HS-27A (cell line): ENCODE data around the gene CD69.
"Not testable (repeated sequence)": the region's sequence is repeated elsewhere in the genome, so short reads cannot be mapped to it uniquely, and the experiment has no call there.

Experiments used
- DNase-seq: peaks from one replicate; pipeline ENCODE4 v3.0.0-alpha.2; 2012; ENCODE audit warnings: low read depth, missing footprints

Gene CD69

DNA sequence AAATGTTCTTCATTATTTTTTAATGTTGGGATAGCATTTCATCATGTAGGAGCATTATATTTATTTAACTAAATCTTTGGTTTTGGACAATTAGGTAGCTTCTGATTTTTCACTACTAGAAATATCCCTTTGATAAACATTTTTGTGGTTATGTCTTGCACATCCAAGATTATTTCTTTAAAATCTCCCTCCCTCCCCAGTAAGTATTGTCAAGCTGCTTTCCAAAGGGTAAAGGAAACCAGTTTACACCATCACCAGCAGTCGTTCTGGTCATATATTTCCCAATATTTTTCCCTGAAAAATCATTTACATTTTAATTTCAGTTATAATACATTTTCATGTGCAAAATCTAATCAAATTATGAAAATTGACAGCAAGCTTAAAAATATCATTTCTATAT, 11.1 kb downstream of the CD69 start:
- no peak for DNase-seq

DNA sequence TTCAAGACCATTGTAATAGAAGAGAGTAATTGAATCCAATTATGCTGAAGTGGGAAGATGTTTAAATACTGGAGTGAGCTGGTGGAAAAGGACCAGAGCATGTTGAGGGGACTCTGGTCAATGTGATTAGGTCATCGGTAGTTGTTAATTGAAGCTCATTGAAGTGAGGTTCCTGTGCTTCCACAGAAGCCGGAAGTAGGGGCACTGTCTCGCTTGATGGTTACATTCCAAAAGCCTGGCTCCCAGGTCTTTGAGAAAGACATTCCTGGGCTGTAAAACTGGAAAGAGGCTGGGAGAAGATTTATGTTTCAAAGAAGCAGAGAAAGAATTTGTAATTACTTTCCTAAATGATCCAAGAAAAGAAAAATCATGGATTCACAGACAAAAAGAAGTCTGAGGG, 15.5 kb downstream of the CD69 start:
- DNase-seq, result no peak

DNA sequence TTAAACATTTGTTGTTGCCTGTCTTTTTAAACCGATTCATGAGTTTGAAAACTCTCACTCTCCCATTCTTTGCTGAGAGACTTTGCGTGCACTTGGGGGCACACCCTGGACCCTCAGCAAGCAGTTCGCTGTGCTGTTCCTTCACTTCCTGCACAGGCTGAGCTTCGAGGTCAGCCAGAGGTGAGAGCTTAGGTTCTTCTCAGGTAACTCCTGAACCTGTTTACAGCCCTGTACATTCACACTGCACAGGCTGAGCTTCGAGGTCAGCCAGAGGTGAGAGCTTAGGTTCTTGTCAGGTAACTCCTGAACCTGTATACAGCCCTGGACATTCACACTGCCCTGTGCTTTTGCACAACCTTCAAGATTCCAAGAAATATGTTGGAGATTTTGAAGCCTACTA, 18.0 kb downstream of the CD69 start:
- no peak for DNase-seq

DNA sequence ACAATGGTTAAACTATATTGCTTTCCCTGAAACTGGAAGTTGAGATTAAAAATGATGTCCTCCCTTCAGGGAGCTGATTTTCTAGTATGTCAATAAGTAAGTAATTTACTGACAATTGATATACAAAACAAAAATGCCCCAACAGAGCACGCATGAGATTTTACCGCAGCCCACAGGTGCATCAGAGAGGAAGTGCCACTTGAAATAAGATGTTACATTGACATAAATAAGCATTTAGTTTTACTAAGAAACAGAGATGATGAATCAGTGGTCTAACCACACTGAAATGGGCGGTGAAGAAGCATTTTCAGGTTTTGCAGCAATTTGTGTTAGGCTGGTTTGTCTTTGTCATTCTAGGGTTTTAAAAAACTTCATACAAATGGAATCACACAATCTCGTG, 19.0 kb downstream of the CD69 start:
- DNase-seq, result no peak

DNA sequence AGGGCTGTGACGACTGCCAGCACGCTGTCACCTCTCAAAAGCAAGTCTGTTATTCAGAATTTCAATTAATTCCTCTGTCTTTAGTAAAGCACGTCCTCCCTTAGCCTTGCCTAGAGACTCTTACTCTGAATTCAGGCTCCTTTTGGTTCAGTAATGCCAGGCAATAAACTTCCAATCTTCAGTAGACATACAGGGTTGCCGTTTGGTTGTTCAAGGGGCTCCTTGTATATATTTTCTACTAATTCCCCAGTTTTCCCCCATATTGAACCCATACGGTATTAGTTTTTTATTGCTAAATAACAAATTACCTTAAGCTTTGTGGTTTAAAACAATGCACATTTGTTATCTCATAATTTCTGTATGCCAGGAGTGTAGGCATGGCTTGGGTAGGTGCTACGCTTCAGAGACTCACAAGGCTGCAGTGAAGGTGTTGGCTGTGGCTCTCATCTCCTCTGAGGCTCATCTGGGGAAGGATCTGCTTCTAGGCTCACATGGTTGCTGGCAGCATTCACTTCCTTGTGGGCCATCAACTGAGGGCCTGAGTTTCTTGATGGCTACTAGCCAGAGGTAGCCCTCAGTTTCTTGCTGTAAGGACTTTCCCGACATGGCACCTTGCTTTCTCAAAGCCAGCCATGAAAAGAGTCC, 20.5 kb downstream of the CD69 start:
- no peak for DNase-seq

DNA sequence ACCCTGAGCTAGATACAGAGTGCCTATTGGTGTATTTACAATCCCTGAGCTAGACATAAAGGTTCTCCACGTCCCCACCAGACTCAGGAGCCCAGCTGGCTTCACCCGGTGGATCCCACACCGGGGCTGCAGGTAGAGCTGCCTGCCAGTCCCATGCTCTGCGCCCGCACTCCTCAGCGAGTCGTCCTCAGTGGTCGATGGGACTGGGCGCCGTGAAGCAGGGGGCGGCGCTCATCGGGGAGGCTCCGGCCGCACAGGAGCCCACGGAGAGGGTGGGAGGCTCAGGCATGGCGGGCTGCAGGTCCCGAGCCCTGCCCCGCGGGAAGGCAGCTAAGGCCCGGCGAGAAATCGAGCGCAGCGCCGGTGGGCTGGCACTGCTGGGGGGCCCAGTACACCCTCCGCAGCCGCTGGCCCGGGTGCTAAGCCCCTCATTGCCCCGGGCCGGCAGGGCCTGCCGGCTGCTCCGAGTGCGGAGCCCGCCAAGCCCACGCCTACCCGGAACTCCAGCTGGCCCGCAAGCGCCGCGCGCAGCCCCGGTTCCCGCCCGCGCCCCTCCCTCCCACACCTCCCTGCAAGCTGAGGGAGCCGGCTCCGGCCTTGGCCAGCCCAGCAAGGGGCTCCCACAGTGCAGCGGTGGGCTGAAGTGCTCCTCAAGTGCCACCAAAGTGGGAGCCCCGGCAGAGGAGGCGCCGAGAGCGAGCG, 21.1 kb downstream of the CD69 start:
- not testable (repeated sequence) for DNase-seq

DNA sequence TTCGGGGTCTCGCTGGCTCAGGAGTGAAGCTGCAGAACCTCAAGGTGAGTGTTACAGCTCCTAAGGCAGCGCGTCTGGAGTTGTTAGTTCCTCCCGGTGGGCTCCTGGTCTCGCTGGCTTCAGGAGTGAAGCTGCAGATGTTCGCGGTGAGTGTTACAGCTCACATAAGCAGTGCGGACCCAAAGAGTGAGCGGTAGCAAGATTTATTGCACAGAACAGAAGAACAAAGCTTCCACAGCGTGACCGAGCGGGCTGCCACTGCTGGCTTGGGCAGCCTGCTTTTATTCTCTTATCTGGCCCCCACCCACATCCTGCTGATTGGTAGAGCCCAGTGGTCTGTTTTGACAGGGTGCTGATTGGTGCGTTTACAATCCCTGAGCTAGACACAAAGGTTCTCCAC, 21.8 kb downstream of the CD69 start:
- DNase-seq, result not testable (repeated sequence)

DNA sequence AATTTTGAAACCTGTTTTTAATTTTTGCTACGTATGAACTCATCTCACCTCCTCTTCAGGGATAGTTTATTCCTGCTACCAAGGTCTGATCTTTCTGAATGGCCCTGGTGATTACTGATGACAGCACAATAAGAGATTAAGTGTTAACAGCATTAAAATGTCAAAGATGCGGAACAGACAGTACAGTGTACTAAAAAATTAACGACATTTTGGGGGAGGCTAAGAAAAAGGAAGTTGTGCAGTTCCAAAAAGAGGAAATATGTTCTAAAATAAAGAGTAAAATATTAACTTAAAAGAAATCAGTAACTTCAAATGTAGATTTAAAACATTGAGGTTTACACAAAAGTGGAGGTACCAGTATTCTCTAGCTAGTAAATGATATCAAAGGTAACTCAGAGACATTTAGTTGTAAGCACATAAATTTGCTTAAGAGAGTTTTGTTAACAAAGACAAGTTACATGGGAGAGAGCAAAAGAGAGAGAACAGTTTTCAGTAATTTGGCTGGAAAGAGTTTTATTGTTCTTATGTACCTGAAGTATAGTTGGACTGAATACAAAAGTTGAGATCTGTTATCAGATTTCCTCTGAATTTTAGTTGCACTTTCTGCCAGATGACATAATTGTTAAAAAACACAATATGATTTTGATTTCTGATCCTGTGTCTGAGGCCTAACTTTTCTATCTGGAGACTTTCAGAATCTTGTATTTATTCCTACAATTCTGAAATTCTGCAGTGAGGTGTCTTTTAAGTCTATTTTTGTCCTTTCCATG, 23.6 kb downstream of the CD69 start:
- DNase-seq, result no peak

DNA sequence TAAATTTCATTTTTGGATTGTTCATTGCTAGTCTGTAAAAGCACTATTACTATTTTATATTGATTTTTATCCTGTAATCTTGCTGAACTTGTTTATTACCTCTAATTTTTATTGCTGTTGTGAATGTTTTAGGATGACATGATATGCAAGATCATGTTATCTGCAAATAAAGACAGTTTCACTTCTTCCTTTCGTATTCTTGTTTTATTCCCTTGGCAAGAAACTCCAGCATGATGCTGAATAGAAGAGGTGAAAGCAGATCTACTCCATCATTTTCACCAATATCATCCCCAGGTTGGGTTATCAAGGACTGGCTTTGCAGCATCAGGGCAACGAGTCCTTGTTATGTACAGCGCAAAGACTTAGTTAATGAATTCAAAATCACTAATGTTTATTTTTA, 25.1 kb downstream of the CD69 start:
- no peak for DNase-seq

DNA sequence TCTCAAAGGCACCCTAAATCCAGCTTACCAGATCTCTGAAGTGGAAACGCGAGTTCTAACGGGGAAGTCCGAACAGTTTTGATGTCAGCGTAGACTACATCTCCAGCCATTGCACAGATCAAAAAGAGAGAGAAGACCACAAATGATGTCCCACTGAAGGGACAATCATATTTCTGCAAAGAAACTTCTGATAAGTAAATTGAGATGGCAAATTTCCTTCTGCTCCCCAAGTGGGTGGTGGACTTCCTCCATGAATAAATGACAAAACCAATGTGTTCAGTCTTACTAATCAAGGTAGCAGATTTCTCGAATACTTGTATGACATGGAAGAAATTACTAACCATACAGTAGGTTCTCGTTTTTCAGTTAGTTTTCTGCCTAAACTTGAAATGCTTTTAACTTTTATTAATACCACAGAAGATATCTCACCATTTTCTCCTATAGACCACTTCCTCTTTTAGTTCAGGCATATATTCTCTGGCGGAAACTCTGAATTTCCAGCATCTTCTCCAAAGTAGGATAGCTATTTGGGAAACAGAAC, 27.7 kb downstream of the CD69 start, which contains the start of gene CLECL1:
TSS of gene CLECL1 (minus strand) at position 177 of the 541 bp plus-strand sequence.
- no peak for DNase-seq

DNA sequence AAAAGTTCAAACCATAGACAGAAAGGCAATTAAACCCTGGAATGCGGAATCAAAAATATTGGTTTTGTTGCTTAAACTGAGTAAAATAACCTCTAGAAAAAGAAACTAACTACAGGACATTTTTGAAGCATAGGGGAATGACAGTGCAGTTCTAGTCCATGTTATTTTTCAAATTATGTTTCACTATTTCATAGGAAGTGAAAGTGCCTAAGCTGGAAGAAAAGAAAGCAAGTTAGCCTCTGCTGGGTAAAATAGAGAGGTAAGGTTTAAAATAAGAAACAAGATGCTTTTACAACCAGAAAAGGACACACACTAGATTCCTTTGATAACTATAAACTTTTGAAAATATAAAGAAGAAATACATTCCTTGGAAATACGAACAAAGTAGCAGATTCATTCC, 28.9 kb downstream of the CD69 start:
- DNase-seq, result no peak

DNA sequence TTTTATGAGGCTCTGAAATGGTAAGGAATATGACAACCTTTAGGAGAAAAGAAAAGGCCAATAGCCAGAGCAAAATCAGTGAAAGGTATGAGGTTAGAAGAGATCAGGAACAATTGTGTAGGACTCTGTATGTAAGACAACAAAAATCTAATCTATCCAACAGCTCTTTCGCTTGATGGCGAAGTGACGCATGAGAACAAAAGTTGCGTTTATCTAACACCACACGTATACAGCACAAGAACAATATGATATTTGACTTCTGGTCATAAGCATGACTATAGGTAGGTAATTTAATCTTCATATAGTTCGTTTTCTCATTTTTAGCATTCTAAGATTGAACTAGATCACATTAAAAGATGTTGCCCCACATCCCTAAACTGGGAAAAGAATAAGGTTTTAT, 29.3 kb downstream of the CD69 start:
- DNase-seq, result no peak

DNA sequence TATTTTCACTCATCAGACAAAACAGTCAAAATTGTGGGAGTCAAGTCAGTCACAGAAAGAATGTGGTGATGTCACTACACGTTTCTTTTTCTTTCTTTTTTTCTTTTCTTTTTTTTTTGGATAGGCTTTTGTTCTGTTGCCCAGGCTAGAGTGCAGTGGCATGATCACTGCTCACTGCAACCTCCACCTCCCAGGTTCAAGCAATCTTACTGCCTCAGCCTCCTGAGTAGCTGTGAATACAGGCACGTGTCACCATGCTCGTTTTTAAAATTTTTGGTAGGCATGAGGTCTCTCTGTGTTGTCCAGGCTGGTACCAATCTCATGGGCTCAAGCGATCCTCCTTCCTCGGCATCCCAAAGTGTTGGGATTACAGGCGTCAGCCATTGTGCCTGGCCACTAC, 30.1 kb downstream of the CD69 start:
- DNase-seq, result no peak

DNA sequence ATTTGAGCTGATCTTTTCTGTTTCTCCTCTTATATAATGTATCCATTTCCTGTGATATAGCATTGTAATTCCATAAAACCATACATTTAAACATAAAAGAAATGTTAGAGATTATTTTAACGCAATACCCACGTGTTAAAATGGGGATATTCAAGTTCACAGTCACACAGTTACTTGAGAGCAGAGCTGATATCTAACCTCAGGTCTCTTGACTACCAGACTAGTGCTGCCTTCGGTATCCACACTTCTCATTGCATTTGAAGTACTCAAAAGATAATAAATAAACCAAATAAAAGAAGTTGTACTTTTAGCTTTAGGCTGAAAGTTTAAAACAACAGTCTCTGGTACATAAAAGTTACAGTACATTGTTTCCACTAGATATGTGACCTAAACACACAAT, 30.7 kb downstream of the CD69 start:
- DNase-seq, result no peak

DNA sequence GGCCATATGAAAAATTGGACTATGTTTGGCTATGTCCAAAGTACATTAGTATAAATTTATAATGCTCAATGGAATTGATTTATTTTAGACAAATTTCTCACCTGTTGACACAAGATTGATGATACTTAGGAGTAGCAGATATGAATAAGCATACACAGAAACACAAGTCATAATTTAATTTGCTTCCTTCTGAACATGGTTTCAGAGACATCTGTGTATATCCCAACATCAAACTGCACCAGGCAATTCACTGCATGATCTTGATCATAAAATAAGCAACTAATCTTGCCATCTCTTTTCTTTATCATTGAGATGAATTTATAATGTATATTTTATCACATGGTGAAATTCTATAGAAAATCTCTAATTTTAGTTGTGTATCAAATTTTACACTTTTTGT, 31.6 kb downstream of the CD69 start:
- no peak for DNase-seq

DNA sequence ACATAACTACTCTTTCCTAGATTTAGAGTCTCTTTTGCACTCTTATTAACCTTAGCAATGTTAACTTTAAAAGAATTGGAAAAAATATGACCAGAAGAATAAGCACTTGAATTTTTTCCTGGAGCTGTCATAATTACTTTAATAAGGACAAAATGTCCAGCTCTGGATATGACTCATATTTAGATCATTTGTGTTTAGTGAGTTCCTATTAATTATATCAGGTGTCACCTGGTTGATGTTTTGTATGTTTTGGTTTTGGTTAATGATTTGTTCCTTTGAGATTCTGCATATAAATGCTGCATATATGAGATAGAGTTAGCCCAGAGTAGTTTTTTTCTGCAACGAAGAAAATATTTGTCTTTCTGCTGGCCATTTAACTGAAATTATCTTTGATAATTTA, 32.9 kb downstream of the CD69 start:
- DNase-seq, result no peak

DNA sequence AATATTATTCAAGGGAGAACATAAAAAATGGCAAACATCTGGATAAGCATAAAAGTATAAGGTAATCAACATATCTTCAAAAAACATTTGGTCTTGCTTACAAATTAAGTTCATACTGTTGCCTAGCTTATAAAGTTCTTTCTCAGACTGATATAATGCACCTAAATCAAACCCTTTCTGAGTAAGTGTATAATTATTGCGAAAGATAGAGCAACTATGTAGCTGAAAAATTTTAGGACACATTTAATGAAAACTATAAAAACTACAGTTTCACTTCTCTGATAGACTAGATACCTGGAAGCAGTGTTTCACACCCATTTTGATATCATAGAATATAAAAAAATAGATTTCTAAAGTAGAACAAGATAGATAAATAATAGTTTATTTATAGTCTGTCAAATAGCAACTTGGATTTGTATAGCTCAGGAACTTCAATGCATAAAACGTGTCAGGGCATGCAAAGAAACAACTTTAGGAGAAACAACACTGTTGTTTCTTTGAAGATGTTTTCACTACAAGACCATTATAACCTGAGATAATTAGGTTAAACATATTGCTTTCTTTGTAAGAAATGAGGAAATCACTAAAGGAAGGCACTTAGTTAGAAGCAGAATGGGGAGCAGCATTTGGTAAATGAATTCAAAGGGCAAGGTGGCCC, 35.4 kb downstream of the CD69 start:
- no peak for DNase-seq

DNA sequence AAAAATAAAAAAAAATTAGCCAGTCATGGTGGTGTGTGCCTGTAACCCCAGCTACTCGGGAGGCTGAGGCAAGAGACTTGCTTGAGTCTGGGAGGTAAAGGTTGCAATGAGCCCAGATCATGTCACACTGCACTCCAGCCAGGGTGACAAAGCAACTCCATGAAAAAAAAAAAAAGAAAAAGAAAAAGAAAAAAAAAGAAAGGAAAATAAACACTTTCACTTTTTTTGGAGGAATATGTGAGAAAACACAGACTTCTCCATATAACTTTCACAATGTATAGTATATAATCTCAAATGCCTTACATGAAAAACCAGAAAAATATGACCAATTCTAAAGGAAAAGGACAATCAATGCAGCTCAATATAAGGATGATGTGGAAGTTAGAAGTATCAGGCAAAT, 36.7 kb downstream of the CD69 start:
- no peak for DNase-seq

DNA sequence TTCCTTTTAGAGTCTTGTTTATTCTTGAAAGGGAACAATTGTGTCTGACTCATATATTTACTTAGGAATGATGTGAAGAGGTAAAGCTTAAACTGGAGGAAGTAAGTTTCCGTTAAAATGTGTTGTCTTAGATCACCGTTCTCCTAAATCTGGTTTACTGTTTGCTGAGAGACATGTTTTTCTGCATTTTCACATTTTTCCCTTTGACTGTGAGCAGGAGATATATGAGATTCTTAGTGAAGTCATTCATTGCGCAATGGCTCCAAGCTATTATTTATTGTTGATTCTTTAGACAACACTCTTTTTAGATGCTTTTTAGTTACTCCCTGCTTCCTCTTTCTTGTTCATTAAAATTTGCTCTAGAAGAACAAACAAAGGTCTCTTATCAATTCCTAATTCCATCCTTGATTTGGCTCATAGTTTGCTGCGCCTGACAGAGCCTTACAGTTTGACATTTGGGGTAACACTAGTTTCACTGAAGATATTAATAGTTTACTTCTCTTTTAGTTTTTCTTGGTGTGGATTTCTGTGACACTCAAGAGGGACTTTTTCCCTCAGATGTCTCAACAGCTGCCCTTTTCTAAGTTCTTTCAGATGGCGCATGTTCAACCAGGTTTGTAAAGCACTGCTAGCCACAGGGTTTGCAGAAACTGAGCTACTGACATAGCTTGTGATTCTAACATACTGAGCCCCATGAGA, 39.2 kb downstream of the CD69 start:
- DNase-seq, result no peak

DNA sequence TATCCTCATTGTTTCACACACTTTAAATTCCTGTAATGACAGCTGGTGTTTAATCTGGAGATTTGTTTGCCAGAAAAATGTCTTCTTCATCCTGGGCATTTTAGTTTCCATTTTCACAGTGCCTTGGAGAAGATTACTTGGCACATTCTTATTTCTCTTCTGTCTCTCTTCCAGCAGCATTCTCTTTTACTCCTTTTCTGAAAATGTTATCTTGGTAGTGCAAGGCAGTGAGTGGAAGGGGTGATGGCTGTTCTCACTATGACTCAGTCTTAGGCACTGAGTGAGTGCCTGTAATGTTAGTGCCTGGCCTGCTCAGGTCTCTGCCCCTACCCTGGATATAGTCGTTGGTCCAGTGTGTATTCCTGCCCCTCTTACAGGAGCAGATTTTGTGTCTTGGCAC, 40.9 kb downstream of the CD69 start:
- DNase-seq, result no peak

DNA sequence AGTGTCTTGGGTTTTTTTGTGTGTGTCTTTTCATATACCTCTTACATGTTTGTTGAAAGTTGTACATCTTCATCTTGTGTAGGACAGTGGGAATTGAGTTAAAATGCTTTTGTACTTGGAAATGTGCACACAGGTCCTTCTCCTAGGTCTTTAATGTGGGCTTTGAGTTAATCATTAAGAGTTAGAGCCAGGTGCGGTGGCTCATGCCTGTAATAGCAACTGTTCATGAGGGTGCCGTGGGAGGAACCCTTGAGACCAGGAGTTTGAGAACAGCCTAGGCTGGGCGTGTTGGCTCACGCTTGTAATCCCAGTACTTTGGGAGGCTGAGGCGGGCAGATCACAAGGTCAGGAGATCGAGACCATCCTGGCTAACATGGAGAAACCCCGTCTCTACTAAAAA, 41.7 kb downstream of the CD69 start:
- no peak for DNase-seq
